HFF-Myc (cell line): ENCODE data around the gene GOLGA6L10.
"Not testable (repeated sequence)": the region's sequence is repeated elsewhere in the genome, so short reads cannot be mapped to it uniquely, and the experiment has no call there.

Experiments
- DNase-seq: peaks from one replicate; pipeline ENCODE4 v3.0.0-alpha.2; 2011; ENCODE audit warnings: low read depth; ENCODE audit errors: extremely low read depth
- H3K4me3 ChIP-seq: replicated peaks from 2 replicates; pipeline ENCODE4 v1.5.1; 2011; ENCODE audit warnings: low read depth, mild to moderate bottlenecking, control low read depth, low read length
- TF ChIP-seq, protein P1 (sequence below): IDR thresholded peaks from 2 replicates; pipeline ENCODE4 v1.5.1; 2012; ENCODE audit warnings: mild to moderate bottlenecking, low read depth, low read length, control low read depth; ENCODE audit errors: missing control alignments

The GOLGA6L10 gene

DNA sequence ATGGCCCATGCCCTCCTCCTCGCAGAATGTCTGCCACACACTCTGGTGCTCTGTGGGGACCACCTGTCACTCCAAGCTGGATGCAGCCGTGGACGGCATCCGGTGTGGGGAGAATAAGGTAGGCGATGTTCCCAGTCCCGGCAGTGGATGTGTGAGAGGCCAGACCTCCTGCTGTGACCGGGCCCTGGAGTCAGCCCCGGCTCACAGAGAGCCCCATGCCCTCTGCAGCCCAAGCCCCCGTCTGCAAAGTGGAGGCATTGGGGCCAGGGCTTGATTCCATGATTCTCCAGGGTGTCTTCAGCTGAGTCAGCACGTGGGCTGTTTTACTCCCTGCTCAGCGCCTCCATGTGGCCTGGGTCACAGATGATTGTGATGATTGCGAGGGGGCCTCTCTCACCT, 32.2 kb downstream of the GOLGA6L10 start:
- TF ChIP-seq, protein P1, sequence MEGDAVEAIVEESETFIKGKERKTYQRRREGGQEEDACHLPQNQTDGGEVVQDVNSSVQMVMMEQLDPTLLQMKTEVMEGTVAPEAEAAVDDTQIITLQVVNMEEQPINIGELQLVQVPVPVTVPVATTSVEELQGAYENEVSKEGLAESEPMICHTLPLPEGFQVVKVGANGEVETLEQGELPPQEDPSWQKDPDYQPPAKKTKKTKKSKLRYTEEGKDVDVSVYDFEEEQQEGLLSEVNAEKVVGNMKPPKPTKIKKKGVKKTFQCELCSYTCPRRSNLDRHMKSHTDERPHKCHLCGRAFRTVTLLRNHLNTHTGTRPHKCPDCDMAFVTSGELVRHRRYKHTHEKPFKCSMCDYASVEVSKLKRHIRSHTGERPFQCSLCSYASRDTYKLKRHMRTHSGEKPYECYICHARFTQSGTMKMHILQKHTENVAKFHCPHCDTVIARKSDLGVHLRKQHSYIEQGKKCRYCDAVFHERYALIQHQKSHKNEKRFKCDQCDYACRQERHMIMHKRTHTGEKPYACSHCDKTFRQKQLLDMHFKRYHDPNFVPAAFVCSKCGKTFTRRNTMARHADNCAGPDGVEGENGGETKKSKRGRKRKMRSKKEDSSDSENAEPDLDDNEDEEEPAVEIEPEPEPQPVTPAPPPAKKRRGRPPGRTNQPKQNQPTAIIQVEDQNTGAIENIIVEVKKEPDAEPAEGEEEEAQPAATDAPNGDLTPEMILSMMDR = no peak
- no peak overlapping the region for H3K4me3 ChIP-seq
- no peak for DNase-seq

DNA sequence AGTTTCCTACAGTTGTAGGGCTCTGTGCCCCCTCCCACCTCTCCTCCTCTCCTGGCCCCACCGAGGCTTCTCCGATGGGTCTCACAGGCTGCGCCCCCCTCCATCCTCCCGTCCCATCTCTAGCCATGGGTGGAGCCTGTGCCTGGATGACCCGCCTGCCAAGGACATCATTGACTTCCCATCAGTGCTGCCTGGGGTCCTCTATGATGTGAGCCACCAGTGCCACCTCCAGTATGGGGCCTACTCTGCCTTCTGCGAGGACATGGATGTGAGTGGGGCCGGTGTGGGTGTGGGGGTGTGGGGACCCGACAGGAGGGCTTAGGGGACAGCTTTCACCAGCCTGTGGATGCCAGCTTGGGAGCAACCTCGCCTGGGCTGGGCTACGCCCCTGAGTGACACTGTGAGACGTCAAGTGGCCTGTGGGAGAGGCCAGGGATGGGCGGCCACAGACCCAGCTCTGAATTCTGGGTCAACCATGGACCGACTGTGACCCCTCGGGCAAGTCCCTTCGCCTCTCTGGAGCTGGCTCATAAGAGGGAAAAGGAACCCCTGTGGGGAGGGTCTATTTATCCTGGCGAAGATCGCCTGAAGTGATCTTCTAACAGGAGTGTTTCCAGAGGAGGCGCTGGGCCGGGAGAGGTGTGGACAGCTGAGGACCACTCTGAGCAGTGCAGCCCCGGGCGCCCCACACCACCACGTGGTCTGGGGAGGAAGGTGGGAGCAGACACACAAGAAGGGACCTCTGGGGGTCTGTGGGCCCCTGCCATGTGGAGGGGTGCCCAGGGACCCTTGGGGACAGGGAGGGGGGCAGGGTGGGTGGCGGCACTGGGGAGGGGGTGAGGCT, 32.8 kb downstream of the GOLGA6L10 start:
- H3K4me3 ChIP-seq, DNase-seq: not testable (repeated sequence)

DNA sequence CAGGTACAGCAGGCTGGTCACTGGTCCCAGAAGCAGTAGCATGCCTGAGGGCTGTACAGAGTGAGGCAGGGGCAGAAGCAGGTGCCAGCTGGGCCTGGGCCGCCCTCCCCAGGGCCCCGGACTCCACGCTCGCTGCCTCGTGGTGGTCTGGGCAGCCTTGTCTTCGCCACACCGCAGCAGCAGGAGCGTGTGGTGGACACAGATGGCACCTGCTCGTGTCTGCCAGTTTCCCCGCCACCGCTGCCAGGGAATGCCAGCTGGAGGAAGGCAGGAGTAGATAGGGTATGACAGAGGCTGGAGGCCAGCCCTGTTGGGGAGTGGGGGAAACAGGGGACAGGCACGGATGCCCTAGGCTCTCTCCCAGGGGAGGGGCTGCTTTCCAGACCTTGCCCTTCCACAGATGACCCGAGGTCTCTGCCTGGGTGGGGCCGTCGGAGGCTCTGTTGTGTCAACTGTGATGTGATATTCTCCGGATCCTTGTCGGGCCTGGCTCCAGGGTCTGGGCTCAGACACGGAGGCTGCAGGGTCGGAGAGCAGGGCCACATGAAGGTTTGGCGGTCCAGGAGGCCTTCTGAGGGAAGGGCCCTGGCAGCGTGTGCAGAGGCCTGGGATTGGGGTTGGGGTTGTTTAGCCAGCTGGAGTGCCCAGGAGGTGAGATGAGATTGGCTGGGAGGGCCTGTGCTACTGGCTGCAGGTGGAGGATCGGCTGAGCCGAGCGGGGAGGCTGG, 33.6 kb downstream of the GOLGA6L10 start:
- DNase-seq = no peak
- TF ChIP-seq, protein P1 = no peak
- no peak overlapping the region for H3K4me3 ChIP-seq

DNA sequence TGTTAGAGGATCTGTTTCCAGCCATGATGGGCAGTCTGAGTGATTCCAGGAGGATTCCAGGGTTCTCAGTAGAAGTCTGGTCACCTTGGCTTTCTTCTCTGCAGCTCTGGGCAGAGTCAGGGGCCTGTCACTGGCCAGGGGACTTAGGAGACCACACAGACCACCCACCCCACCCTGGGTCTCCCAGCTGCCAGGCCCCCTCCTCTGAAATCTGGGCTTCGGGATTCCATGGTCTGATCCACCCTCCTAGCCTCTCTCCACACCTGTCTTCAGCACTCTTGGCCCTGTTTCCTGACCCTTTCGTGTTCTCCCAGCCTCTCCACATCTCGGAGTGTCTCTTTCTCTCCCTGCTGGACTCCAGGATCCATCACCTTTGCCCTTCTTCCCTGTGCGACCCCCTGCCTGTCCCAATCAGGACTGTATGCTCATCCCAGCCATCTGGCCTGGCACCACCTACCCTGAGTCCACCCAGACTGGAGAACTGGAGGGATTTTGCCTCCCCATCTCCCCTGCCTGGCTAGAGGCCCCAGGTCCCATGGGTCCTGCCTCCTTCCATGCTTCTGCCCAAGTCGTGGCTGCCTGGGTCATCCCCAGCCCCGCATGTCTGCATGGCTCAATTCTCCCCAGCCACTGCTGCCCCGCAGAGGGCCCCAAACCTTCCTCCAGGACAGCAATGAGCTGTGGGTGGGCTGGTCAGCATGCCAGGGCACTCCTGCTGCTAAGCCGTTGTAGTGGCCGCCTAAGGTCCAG, 34.3 kb downstream of the GOLGA6L10 start:
- TF ChIP-seq, protein P1 = no peak
- H3K4me3 ChIP-seq = no peak overlapping the region
- DNase-seq = no peak

DNA sequence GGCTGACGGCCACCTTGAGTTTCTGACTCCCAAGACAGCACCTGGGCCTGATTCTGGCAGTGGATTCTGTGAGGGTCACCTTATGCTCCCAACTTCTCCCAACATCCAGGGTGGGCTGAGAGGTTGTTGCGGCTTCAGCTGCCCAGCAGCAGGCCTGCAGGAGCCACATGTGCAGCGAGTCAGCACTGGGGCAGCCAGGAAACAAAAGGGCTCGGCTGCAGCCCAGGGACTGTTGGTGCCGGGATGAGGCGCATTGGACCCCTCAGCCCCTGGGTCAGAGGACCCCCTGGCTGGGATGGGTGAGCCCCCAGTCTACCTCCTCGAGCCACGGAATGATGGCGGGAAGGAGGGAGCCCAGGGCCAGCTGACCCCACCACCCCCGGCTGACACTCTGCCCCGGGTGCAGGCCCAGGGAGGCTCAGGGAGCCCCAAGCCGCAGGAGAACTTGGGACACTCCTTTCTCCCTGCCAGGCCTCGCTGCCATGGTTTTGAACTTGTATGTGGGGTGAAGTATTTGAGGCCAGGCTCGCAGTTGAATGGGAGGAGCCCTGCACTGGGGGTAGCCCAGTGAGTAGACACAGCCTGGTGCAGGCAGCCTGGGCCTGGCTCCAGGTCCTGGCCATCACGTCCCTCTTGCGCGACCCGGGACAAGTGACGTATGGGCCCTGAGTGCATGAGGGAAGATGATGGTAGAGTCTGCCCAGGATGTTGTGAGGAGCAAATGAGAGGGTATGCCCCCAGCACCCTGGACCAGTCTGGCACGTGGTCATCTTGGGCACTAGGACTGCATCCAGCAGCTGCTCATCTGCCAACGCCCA, 35.1 kb downstream of the GOLGA6L10 start:
- DNase-seq, H3K4me3 ChIP-seq: not testable (repeated sequence)

DNA sequence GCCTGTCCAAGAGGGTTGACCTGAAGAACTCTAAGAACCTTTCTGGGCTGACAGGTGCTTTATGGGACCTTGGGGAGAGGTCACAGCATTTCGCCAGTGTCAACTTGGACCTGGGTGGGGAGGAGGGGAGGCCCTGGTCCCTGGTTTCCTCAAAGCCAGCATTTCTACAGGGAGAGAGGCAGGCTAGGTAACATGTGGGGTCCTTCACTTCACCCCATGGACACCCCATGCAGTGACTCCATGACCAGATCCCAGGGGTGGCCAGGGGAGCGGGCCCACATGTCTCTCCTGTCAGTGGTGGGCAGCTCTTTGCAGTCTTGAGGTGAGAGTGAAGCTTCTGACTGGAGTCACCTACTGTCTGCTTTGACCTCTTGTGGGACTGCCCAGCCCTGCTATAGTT, 35.8 kb downstream of the GOLGA6L10 start:
- TF ChIP-seq, protein P1 = no peak
- no peak for DNase-seq
- no peak overlapping the region for H3K4me3 ChIP-seq

DNA sequence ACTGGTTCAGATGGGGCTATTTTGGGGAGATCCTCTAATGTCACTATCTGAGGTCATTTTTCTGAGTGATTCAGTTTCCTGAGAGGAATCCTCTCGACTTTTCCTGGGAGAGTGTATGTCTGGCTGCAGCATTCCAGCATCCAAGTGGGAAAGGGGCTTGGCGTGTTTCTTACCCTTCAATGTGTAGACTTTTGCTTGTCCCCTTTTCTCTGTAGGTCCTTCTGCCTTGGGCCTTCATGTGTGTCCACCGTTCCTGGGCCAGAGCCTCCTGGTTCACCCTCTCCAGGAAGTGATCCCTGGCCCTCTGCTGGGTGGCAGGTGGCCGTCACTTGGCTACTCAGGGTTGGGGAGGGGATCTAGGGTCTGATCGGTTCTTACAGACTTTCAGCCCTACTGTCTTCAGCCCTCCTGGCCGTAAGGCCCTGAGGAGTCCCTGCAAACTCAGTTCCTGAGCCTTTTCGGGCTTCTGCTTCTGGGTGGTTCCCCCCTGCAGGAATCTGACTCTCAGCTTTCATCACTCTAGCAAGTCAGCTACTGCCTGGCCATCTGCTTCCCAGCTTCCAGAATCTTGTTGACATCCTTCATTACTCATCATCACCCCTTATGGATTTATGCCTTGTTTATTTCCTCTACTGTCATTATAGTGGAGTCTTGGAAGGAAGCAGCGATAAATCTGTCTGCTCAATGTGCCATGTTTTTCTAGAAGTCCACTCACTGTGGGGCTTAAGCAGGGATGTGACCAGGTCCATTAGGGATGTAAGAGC, 36.5 kb downstream of the GOLGA6L10 start:
- TF ChIP-seq, protein P1 = no peak
- no peak for DNase-seq
- H3K4me3 ChIP-seq = no peak overlapping the region

DNA sequence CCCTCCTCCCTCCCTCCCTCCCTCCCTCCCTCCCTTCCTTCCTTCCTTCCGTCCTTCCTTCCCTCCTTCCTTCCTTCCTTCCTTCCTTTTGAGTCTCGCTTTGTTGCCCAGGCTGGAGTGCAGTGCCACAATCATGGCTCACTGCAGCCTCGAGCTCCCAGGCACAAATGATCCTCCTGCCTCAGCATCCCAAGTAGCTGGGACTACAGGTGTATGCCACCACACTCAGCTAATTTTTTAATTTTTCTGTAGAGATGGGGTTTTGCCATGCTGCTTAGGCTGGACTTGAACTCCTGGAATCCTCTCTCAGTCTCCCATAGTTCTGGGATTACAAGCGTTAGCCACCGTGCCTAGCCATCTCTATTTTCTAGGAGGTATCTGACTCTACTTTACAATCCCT, 38.0 kb downstream of the GOLGA6L10 start:
- not testable (repeated sequence) for H3K4me3 ChIP-seq, DNase-seq
